Measurements from ENCODE around the gene FBXW7.
A peak's percentile ranks its signal among the peaks of the same experiment; 100 is the strongest.

The FBXW7 gene

GRCh38 chr4:152369203-152369901 lies 166.5 kb downstream of the FBXW7 start:
- no peak for DNase-seq

DNA sequence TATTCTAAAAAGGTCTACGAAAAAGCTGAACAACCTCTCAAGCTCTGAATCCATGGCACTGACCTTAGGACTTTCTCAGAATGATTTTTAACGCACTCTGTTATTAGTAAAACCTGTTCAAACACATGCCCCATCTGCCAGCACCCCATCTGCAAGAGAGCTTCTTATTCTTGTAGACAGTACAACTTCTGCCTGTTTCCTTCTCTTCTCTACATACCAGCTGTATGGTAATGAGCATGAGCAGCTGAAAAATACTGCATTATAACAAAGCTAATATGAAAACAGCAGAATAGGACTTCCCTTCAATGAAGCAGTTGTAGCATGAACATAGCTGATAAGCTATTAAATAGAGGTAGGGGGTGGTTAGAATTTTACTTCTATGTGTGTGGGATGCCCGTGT lies 167.9 kb downstream of the FBXW7 start:
- no peak for DNase-seq

DNA sequence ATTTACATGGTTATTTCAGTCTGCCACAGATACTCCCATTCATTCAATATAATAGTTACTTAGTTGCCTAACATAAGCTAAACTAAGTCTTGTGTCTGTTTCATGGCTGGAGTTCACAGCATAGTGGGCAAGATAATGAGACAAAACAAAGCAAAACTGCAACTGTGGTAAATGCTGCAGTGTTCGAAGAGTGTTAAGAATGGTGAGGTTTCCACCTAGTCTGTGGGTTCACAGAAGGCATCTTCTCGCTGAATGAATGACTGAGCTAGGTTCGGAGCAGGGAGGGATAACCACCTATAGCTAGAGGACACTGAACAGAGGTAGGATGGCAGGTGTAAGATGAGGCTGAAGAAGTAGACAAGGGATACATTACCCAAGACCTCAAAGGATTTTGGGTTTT lies 171.0 kb downstream of the FBXW7 start:
- no peak for DNase-seq

DNA sequence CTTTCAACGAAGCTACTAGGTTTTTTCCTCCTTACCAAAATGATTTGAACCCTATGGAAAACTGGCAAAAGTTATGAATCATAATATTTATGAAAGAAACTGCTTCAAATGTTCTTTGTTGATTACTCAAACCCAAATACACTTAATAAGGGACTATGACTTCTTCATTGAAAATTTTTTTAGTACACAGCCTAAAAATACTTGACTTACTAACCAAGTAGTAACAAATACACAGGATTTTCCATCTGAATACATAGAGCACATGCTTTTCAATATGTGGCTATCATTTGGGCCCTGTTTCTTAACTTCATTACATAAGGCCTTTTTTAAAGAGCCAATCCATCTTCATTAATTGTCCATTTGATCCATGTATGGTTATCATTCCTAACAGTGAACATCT lies 171.5 kb downstream of the FBXW7 start:
- DNase-seq, result no peak

GRCh38 chr4:152363904-152364303 lies 172.0 kb downstream of the FBXW7 start:
- no peak for DNase-seq

DNA sequence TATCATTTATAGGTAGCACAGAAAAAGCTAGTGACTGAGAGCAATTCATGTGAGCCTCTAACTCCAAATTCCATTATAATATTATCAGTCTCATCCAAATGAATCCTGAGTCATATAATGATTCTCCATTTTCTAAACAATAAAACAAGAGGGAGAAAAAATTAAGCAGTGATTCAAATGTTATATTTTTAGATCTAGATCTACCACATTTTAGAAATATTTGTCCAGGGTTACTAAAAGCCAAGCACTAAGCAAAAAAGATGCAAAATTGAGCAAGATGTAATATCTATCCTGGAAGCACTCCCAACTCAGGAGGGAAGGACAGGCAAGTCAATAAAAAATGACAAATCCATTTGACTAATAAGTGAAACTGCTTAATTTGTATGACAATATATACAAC lies 172.8 kb downstream of the FBXW7 start:
- no peak for DNase-seq

- DNase-seq, result no peak
Observed at GRCh38 chr4:152360045-152360410, 175.9 kb downstream of the FBXW7 start.

GRCh38 chr4:152359208-152360044 lies 176.5 kb downstream of the FBXW7 start:
- DNase-seq, result peak; percentile 18 to 79

DNA sequence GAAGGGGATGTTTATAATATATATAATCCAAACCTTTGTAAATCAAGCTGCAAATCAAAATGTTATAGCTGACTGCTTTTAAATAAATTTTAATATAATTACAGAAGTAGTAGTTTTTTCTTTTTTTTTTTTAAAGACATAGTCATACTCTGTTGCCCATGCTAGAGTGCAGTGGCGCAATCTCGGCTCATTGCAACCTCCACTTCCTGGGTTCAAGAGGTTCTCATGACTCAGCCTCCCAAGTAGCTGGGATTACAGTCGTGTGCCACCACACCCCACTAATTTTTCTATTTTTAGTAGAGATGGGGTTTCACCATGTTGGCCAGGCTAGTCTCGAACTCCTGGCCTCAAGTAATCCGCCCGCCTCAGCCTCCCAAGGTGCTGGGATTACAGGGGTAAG lies 178.7 kb downstream of the FBXW7 start:
- DNase-seq, result peak; percentile 65 to 79

DNA sequence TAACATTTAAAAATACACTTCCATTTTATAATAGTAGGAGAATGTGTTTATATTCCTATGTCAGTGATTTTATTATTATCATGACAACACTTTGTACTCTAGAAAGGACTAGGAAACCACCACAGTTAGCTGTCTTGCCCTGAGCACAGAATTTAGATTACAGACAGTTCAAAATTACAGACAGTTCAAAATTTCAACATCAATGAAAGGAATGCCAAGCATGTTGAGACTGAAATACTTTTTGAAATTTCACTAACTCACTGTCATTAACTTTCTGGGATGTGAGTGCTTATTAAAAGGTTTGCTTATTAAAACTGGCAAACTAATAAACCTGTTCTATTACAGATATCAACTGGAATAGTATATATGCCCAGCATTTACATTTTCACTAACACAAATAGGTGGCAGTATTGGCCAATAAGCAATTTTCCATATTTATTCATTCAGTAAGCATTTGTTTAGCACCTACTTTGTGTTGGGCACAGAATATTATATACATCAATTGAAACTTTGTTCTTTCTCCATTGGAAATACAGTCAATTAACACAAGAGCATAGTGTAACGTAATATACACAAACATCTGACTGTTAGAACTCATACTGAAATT lies 179.4 kb downstream of the FBXW7 start:
- no peak for DNase-seq

DNA sequence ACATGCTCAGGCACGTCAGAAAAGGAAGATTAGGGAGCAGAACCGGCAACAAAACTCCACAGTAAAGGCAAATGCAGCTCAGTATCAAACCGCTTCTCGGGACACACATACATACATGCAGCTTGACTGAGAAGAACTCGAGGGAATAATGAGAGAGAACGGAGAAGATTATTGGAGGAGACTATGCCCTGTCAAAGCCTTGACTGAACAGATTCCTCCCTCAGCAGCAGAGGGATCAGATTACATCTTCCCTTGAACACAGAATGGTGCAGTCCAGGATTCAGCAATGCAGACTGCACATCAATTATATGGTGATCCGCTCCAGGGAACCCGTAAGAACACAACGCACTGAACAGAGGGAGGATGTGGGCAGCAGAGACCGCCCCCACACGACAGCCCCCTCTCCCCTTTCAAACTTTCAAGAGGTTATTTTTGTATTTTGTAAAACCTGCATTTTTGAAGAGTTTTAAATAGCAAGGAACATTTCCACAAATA lies 183.2 kb downstream of the FBXW7 start:
- DNase-seq, result no peak

GRCh38 chr4:152352215-152352614 lies 183.7 kb downstream of the FBXW7 start:
- no peak for DNase-seq

GRCh38 chr4:152351080-152351479 lies 184.8 kb downstream of the FBXW7 start:
- DNase-seq, result no peak

GRCh38 chr4:152348670-152349069 lies 187.2 kb downstream of the FBXW7 start:
- DNase-seq, result no peak

GRCh38 chr4:152346979-152347378 lies 188.9 kb downstream of the FBXW7 start:
- no peak for DNase-seq

GRCh38 chr4:152346526-152346925 lies 189.4 kb downstream of the FBXW7 start:
- no peak for DNase-seq

- no peak for DNase-seq
Observed at GRCh38 chr4:152344001-152344400, 191.9 kb downstream of the FBXW7 start.

DNA sequence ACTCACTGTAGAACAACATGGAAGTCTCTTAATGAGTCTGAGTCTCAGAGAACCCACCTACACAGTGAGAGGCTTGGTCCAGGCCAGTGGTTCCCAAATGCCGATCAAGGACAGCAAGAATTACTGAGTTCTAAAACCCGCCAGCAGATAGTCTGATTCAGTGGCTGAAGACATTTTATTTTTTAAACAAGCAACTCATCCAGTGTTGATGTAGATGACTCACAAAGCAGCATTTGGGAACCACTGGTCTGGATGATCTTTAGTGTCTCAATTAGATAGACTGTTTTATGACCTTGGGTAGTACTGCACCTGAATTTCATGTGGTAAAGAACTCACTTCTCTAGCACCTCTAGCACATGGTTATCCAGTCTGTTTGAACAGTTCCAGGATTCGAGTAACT lies 193.6 kb downstream of the FBXW7 start:
- no peak for DNase-seq

DNA sequence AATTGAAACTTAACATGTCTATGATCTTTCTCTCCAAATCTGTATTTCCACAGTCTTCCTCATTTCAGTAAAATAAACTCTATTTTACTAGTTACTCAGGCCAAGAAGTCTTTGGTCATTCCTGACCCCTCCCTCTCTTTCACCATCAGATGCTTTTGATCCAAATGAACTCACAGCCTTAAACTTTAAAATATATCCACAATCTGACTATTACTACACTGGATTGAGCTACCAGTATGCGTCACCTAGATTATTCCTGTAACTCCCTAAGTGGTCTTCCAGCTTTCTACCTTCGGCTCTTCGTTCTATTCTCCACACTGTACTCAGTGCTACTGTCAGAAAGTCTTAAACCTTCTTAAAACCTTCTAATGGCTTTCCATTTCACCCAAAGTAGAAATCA lies 195.1 kb downstream of the FBXW7 start:
- no peak for DNase-seq

- DNase-seq, result no peak
Observed at GRCh38 chr4:152339576-152339975, 196.3 kb downstream of the FBXW7 start.

- DNase-seq, result peak; percentile 37 to 50
Observed at GRCh38 chr4:152334931-152335330, 201.0 kb downstream of the FBXW7 start.

- no peak for DNase-seq
Observed at GRCh38 chr4:152331042-152331441, 204.8 kb downstream of the FBXW7 start.

DNA sequence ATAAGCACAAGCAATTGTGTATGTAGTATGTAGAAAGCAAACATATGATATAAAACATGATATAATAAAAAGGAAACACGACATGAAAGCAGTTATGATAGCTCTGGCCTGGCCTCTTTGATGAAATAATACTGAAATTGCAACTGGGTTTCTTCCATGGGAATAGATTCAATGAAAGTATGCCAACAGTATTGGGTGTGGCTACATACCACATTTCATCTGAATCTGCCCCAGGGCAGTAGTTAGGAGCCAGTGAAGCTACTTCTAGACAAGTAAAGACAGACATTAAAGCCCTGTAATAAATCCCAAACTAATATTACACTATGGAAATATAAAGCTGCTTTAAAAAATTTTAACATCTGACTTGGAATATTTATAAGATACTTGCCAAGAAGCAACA lies 207.3 kb downstream of the FBXW7 start:
- DNase-seq, result no peak
